Sigmoid colon (tissue), 4 donors: Measurements from ENCODE around the gene ABCA2.

Experiments used
- CTCF ChIP-seq, 4 experiments: fragments of 450-650 bp in 3 of 4; fragments of 200-600 bp in 1 of 4; IDR thresholded peaks; one replicate each; pipeline ENCODE4 v1.5.1; 2016 to 2019; ENCODE audit warnings: antibody characterized with exemption in 4 of 4, mild to moderate bottlenecking in 3 of 4, moderate library complexity in 2 of 4
- POLR2A ChIP-seq, 2 donors: fragments of 450-650 bp; IDR thresholded peaks; one replicate each; pipeline ENCODE4 v1.6.1; 2016; ENCODE audit warnings: antibody characterized with exemption in 2 of 2, mild to moderate bottlenecking in 2 of 2, moderate library complexity in 2 of 2
- POLR2AphosphoS5 ChIP-seq, 4 donors: sonication (generic); formaldehyde crosslinking; IDR thresholded peaks; one replicate each; pipeline ENCODE4 v1.6.1; 2017; ENCODE audit warnings: antibody characterized with exemption in 4 of 4

DNA sequence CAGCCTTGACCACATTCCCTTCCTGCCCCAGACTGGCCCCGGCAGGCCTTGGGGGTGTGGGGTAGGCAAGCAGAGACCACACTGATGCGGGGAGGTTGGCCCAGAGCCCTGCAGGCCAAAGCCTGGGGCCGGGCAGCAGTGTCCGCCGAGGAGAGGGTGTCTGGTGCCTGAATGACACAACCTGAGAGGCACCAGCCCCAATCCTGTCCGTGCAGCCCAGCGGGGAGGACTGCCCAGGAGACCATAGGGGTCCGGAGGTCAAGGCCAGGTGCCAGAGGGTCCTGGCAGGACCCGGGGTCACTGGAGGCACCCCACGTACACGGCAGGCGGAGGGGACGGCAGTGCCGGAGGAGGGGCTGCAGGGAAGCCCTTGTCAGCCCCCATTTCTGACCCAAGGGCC, 56.3 kb downstream of the ABCA2 start:
- TF ChIP-seq POLR2AphosphoS5 (IDR thresholded peaks at IDR 0.05): no peak
- no peak for TF ChIP-seq CTCF (IDR thresholded peaks at IDR 0.05)
- TF ChIP-seq POLR2A (IDR thresholded peaks at IDR 0.05): no peak
